Measurements from ENCODE around the gene NUP214. TPM values are rescaled to one million over a fixed set of nuclear protein-coding genes. Genes with fewer than 3 reads are reported as not detected.

Gene NUP214
- polyA plus RNA-seq, 3 donors: 45.7 to 52.0 (median 50.0) TPM

DNA sequence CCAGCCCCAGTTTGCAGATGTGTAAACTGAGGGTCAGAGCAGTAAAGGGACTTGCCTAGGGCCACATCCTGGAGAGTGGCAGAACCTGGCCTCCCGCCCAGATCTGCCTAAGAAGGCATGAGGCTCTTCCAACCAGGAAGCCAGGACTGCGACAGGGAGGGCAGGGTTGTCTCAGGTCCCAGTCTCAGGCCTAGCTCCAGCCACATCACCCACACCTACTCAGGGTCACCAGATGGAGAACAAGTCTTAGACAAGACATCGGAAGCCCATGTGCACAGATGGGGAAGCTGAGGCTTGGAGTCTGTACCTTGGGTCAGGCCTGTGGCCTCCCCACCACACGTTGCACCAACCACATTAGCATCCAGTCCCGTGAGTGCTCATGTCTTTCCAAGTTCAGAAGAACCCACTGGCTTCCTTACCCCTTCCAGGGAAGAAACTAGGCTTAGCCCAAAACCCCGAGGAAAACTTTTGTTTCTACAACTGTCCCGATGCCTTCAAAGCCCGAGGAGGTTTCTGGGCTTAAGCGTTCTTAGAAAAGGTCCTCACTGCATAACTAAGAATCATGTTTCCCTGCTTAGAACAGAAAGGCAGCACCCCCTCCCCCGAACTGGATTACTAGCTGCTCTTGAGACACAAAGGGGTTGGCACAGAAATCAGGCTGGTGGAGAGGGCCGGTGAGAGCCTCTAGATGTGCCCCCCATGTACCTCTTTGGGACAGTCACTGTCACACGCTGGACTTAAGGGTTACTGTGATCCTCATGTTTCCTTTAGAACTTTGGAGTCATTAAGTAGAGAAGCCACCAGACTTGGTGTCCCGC lies 148.7 kb downstream of the NUP214 start:
- DNase-seq (ENCODE audit: low read depth in 3 of 3, low spot score in 2 of 3): no peak

DNA sequence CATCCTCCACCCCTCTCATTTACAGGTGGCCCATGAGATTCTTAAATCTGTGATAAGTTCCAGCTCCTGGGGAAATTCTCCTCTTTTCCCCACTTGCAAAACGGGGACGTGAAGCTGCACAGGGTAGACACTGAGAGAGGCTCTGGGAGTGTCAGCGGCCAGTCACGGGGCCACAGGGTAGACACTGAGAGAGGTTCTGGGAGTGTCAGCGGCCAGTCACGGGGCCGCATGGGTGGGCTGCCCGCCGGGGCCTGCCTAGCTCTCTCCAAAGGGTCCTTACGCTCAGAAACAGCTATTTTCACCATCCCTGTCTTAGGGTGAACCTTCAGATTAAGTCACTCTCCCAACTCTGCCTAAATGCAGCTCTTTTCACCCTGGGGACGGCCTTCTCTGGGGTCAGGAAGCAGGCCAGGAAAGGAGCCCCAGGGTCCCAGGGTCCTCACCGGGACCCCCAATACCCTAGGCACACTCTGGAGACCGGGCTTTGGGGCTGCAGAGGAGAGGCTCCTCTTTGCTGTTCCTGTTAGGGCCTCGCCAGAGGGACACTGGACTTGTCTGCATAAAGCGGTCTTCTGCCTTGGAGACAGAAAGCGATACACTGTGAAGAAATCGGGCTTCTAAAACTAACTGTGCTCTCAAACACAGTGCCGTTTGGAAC lies 149.4 kb downstream of the NUP214 start:
- DNase-seq (ENCODE audit: low read depth in 3 of 3, low spot score in 2 of 3): no peak

DNA sequence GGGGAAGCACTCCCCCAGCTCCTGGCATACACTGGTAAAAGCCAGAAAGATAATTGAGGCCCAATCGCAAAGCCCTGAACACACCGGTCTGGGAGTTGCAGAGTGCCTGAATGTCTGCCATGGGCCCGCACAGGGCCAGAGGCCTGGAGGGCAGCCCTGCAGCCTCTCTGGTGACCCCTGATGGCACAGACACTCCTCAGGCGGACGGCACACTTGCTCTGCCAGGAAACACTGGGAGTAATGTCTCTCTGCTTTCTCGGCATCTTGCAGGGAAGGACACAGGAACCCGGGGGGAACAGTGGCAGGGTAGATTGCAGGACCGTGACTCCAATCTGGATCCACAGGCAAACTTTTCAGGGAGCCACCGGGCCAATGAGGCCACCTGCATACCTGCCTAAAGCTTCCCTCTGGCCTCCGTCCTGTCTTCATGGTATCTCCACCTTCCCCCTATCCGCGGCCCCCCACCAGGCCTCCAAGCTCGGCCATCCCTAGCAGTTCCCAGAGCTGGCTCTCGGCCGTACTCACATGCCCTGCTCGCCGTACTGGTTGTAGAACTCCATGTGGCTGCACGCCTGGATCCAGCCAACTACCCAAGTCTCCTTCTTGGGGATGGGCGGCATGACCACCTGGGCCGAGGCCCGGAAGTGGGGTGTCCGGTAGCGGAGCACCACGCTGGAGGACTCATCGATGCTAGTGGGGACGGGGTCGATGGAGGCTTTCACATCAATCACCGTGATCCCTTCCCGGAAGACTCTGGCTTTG lies 150.1 kb downstream of the NUP214 start:
- DNase-seq (ENCODE audit: low read depth in 3 of 3, low spot score in 2 of 3): no peak

DNA sequence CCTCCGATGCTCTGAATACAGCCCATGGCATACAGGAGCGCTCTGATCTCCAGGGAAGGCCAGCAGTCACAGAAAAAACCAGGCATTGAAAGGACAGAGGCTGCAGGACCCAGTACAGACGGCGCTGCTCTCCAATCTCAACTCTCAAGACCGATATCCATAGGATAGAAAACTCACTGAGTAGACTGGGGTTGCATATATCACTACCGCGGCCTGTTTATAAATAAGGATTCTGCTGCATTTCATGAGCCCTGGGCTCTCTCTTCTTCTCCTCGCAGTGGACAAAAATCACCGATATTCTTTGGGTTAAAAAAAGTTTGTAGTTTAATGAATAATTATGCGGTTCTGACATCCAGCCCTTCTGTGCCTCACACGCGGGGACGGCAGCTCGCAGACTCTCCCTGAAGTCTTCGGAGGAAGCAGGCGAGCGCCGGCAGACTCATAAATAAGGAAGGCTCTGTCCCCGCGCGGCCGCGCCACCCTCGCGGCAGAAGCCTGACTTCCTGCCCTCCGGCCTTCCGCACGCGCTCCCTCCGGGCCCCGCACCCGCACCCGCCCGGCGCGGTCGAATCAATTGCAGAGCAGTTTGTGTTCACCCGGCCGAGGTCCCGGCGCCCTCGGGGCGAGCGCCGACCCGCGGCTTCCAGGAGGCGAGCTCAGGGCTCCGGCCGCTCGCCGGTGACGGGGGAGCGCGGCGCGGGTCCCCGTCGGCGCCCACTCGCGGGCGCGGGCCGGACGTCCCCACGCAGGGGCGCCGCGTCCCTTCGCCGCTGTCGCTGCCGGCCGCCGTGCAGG lies 150.9 kb downstream of the NUP214 start, which contains the start of gene FAM78A:
FAM78A (minus strand) TSS at position 417 of the 795 bp plus-strand sequence; CDS start at position 86, 331 bp downstream.
- no peak for DNase-seq (ENCODE audit: low read depth in 3 of 3, low spot score in 2 of 3)

- DNase-seq (ENCODE audit: low read depth in 3 of 3, low spot score in 2 of 3): no peak
Observed at GRCh38 chr9:131276891-131277286, 151.5 kb downstream of the NUP214 start.

GRCh38 chr9:131277287-131277909 lies 152.0 kb downstream of the NUP214 start:
- no peak for DNase-seq (ENCODE audit: low read depth in 3 of 3, low spot score in 2 of 3)

GRCh38 chr9:131277910-131278701 lies 152.7 kb downstream of the NUP214 start:
- peak; percentile 41 to 73 (median 63) for DNase-seq (ENCODE audit: low read depth in 3 of 3, low spot score in 2 of 3)

- DNase-seq (ENCODE audit: low read depth in 3 of 3, low spot score in 2 of 3): no peak
Observed at GRCh38 chr9:131278702-131279111, 153.3 kb downstream of the NUP214 start.

- no peak for DNase-seq (ENCODE audit: low read depth in 3 of 3, low spot score in 2 of 3)
Observed at GRCh38 chr9:131279196-131279862, 153.9 kb downstream of the NUP214 start.

GRCh38 chr9:131279863-131280570 lies 154.6 kb downstream of the NUP214 start:
- no peak for DNase-seq (ENCODE audit: low read depth in 3 of 3, low spot score in 2 of 3)

- DNase-seq (ENCODE audit: low read depth in 3 of 3, low spot score in 2 of 3): no peak
Observed at GRCh38 chr9:131280660-131281059, 155.3 kb downstream of the NUP214 start.

- DNase-seq (ENCODE audit: low read depth in 3 of 3, low spot score in 2 of 3): no peak
Observed at GRCh38 chr9:131281119-131281965, 156.0 kb downstream of the NUP214 start.

DNA sequence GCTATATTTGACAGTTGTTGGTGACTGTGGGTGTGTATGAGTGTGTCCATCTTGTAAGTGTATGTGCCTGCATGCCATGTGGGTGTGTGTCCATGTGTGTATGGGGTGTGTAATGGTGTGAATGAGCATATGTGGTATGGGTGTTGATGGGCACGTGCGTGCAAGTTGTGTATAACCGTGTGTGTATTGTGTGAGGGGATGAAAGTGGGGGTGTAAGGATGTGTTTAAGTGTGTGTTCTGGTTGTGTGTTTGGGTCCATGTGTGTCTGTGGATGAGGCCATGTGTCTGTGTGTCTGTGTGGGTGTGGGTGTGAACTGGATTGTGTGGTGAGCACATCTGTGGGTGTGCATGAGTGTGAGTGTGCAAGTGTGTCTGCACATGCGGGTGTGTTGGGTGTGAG lies 156.8 kb downstream of the NUP214 start:
- no peak for DNase-seq (ENCODE audit: low read depth in 3 of 3, low spot score in 2 of 3)

GRCh38 chr9:131282688-131283422 lies 157.5 kb downstream of the NUP214 start:
- peak; percentile 23 to 62 (median 54) for DNase-seq (ENCODE audit: low read depth in 3 of 3, low spot score in 2 of 3)

Data from right renal cortex interstitium (tissue), 3 donors.